HG03354 (cell line): ENCODE results near the gene NOTCH1.

ENCODE experiments used
- ATAC-seq: cut with Tn5 transposase; IDR thresholded peaks from one replicate; pipeline ENCODE4 v1.9.1; 2021; ENCODE audit warnings: mild to moderate bottlenecking; ENCODE audit not compliant: unreplicated experiment, poor library complexity, severe bottlenecking

NOTCH1 gene

DNA sequence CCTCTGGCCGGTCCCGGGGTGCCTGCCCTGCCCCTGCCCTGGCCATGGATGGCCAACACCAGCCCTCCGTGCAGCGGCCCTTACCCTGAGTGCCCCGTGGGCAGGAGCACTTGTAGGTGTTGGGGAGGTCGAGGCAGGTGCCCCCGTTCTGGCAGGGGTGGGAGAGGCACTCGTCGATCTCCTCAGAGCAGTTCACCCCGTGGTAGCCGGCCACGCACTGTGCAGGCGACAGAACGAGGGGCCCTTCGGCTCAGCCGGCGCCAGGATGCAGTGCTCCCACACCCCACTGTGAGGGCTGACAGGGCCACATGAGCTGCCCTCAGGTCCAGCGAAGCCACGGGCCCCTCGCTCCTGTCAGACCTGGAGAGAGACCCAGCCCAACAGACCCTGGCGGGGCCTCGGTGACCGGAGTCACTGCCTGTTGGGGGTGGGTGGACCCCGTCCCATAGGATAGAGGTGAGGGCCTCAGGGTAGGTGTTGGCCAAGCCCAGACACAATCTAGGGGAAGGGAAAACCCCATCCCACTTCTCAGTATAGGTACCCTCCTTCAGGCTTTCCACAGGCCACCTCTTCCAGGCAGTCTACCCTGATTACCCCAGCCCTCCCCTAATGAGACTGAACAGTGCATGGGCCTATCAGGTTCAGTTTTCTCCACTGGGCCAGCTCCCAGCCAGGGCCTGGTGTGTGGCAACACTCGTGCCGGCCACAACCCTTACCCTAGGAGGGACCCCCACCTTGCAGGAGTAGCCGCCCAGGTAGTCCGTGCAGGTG is 38.4 kb downstream of the NOTCH1 start:
- no peak for ATAC-seq

DNA sequence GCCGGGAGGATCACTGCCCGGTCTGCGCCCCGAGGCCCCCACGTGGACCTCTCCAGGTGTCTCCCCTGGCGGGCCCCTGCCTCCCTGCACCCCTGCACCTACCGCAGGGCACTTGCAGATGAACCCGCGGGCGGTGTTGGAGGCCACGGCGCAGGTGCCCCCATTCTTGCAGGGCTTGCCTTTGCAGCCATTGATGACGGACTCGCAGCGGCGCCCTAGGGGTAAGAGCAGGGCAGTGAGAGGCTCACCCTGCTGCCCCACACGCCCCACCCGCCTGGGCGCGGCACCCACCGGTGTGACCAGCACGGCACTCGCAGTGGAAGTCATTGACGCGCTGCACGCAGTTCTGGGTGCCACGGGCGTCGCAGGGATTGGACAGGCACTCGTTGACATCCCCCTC is 39.4 kb downstream of the NOTCH1 start:
- ATAC-seq = no peak

DNA sequence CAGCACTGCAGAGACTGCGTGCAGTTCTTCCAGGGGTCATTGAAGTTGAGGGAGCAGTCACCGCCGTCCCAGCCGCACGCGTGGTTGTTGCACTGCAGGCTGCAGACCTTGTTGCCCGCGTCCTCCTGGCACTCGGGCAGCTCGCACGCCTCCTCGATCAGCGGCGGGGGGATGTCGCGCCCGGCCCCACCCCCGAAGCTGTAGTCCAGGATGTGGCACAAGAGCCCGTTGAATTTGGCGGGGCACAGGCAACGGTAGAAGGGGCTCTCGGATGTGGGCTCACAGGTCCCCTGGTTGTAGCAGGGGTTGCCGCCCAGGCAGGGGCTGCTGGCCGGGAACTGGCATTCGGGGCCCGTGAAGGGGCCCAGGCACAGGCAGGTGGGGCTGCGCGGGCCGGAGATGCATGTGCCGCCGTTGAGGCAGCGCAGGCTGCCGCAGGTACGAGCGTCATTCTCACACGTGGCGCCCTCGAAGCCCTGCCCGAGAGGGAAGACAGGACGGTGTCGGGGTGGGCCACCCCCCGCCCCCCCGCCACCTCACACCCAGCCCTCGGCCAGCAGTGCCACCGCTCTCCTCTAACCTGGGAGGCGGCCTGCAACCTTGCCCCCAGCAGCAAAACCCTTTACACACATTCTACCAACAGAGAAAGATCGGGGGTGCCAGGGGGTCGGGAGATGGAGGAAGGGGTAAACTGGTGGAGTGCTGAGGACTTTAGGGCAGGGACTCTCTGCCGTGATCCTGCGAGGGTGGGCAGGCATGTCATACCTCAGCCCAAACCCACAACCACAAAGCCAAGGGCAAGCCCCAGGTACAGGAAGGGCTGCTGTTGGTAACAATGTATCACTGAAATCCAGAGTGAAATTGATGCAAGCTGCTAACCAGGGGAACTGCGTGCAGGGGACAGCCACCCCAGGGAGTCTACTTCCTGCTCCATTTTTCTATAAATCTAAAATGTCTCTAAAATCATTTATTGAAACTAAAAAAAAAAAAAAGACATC is 40.1 kb downstream of the NOTCH1 start:
- ATAC-seq = no peak

DNA sequence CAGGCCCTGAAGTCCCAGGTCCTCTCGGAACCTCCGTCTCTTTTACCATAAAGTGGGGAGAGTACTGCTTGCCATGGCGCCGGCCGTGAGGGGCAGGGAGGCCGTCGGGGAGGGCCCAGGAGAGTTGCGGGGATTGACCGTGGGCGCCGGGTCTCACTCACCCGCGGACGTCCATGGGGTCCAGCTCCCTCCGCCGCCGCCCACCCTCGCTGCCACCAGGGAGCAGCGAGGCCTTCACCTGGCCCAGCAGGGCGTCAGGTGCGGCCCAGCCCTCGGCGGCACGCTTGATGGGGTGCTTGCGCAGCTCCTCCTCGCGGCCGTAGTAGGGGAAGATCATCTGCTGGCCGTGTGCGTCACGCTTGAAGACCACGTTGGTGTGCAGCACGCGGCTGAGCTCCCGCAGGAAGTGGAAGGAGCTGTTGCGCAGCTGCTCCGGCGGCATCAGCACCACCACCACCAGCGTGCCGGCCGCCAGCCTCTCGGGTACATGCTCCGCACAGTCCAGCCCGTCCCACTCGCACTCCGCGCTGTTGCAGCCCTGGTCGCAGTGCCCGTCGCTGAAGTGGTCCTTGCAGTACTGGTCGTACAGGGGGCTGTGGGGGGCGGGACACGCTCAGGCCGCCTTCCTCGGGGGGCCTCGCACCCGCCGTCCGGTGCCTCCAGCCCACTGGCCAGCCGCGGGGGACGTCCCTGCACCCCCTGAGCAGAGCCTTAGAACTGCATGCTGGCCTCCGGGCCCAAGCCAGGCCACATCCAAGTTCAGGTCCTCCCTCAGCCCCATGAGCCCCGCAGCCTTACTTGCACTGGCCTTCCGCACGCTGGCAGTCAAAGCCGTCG is 41.1 kb downstream of the NOTCH1 start:
- ATAC-seq = no peak

DNA sequence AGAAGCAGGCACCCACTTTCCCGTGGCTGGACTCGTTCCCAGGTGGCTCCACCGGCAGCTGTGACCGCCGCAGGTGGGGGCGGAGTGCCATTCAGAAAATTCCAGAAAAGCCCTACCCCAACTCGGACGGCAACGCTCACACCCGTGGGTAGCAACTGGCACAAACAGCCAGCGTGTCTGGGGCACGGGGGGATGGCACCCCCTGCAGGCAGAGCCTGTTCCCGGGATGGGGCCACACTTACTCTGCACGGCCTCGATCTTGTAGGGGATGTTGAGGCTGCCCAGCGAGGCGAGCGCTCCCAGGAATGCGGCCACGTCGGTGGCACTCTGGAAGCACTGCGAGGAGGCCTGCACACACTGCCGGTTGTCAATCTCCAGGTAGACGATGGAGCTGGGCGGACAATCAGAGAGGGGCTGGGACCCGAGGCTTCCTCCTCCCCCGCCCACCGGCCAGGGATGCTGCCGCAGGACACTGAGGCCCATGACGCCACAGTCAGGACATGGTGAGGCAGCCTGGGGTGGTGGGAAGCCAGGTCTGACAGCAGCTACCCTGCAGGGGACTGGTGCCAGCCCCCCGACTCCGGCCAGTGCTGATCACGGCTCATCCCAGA is 42.8 kb downstream of the NOTCH1 start:
- ATAC-seq = no peak

DNA sequence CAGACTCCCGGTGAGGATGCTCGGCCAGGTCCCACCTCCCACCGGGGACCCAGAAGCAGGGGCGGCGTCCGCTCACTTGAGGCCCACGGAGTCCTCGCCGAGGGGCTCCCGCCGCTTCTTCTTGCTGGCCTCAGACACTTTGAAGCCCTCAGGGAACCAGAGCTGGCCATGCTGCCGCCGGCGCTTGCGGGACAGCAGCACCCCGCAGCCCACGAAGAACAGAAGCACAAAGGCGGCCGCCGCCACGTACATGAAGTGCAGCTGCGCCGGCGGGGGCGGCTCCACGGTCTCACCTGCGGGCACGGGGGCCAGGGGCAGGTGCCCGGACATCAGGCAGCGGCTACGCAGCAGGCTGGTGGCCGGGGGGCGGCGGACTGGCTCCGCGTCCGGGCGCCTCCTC is 43.7 kb downstream of the NOTCH1 start:
- no peak for ATAC-seq

DNA sequence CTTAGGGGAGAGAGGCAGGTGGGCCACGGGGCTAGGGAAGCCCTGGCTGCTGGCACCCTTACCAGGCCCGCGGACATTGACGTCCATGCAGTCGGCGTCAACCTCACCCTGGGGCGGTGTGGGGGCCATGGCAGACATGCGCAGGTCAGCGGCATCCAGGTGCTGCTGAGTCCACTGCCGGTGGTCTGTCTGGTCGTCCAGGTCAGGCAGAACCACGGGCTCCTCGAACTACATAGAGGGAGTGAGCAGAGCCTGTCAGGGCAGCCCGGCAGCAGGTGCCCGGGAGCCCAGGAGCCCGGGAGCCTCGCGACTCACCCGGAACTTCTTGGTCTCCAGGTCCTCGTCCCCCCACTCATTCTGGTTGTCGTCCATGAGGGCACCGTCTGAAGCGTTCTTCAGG is 44.2 kb downstream of the NOTCH1 start:
- no peak for ATAC-seq

DNA sequence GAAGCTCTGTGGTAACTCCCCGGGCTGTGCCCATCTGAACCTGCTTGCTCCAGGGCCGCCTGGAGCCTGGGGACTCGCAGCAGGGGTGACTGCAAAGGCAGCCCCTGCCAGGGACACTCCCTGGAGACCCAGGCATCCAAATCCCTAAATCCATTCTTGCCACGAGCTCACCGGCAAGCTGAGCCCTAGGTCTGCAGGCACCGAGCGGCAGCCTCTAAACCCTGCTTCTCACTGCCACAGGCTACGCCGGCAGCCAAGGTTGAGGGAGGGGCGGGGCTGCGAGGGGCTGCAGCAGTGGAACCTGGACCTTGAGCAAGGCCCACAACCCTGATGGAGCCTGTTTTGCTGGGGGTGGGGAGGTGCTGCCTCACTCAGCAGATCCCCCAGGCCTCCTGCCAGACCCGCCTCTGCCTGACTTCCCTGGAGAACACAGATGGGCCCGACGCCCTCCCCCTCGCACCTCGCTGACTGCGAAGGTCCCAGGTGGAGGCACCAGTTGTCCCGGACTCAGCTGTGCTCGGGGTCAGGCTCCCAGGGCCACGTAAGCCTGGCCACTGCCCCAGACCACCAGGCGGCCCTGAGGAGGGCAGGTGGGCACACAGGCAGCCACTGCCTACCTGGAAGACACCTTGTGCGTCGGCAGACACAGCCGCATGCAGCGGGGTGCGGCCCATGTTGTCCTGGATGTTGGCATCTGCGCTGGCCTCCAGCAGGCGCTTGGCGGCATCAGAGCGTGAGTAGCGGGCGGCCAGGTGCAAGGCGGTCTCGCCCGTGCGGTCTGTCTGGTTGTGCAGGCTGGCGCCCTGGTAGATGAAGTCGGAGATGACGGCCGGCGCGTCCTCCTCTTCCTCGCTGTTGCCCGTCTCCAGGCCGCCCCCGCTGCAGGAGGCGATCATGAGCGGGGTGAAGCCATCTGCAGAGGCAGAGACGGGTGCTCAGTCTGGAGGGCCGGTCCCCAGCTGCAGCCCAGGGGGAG is 45.6 kb downstream of the NOTCH1 start:
- ATAC-seq = no peak

DNA sequence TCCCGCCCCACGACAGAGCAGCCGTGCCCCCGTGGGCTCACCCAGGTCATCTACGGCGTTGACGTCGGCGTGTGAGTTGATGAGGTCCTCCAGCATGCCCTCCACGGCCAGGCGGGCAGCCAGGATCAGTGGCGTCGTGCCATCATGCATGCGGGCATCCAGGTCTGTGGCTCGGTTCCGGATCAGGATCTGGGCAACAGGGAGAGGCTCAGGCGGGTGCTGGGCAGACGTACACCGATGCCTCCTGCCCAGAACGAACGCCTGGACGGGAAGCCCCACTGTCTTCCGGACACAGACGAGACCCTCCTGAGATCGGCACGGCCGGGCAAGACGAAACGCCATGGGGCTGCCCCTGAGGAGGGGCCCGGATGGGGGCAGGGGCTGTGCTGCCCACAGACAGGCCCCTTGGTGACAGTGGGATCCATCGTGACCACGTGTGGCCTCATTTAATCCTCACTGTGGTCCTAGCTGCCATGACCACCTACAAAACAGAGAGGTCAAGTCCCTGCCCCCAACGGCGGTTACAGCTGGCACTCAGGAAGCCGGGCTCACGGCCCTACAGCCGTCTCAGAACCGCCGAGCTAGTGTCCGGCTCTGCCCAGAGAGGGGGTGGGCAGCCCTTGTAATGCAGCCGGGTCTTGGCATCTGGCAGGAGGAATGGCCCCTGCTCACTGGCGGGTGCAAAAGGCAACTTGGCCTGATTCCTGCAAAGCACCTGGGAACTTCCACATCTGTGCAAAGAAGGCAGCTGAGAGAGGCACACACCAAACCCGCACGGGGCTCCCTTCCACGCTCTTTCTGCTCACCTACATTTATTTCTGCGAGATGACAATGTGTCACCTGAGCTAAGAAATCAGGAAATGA is 46.5 kb downstream of the NOTCH1 start:
- no peak for ATAC-seq

DNA sequence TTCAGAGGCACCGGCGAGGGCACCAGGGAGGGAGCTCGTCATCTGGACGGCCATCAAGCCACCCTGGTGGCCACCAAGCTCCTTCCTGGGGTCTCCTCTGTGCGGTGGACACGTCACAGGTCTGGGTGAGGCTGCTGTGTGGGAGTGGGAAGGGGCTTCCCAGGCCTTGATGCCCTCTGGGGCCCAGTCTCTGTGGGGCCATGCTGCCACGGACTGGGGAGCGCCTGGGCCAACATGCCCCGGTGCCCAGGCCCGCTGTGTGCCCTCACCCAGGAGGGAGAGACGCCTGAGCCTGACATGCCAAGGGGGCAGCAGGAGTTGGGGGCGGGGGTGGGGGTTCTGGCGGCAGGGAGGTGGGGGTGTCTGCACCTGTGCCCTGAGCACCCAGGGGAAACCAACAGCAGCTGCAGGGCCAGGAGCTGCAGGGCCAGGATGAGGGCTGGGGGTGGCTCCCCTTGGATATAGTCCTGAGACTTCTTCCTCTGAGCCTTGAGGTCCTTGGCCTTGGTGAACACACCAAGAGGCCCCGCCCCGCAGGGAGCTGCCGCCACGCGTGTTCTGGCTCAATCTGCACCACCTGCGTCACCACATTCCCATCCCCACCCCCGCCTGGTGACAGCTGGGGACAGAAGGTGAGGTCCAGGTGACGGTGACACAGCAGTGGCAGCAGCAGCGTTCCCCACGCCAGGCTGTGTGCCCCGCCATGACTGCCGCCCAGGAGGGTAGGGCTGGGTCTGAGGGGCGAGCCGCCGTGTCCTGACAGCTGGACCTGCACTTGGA is 47.7 kb downstream of the NOTCH1 start:
- ATAC-seq = no peak

DNA sequence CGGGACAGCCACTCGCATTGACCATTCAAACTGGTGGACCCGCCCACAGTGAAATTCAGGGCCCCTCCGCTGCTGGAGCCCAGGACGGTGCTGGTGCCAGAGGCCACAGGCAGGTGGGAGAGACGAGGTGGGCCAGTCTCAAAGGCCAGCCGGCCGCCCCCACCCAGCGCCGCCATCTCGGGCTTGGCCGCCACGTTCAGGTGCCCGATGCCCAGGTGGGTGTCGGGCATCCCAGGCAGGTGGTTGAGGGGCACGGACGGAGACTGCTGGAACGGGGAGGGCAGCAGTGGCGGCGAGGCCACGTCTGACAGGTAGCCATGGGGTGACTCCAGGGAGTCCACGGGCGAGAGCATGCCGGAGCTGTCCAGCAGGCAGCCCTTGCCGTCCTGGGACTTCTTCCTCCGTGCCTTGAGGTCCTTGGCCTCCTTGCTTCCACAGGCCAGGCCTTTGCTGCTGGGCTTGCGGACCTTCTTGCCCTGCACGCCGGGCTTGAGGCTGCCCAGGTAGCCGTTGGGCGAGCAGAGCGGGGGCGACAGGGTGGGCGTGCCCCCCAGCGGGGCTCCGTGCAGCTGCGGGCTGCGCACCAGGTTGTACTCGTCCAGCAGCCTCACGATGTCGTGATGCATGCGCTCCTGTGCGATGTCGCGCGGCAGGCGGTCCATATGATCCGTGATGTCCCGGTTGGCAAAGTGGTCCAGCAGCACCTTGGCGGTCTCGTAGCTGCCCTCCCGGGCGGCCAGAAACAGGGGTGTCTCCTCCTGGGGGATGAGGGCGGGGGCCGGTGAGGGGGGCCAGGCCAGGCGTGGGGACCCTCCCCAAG is 48.8 kb downstream of the NOTCH1 start:
- ATAC-seq = no peak

DNA sequence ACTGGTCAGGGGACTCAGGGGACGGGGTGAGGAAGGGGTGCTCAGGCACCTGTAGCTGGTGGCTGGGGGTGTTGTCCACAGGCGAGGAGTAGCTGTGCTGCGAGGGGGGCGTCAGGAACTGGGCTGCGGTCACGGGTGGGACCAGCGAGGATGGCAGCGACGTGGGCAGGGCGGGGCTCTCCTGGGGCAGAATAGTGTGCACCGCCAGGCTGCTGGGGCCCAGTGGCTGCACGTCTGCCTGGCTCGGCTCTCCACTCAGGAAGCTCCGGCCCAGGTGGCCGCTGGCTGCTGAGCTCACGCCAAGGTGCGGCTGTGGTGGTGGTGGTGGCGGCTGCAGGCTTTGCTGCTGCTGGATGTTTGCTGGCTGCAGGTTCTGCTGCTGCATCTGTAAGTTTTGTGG is 49.7 kb downstream of the NOTCH1 start:
- no peak for ATAC-seq

DNA sequence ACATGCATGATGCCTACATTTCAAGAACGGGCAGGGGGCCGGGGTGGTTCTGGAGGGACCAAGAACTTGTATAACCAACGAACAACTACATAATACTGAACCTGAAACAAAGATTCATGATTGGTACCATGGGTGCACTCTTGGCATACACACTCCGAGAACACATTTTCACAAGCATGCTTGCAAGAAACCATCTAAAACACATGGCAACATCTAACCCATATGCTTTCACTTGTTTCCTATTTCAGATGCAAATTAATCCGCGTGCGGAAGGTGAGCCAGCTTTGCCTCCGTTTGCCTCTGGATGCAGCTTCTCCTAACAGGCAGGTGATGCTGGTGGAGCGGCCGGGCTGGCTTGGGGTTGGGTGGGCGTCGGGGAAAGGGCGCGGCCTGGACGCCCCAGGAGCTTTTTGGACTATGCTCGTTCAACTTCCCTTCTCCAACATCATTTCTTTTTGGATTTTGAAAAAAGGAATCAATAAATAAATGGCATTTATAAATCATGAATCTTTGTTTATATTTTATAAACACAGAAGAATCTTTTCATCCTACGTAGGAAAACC is 50.5 kb downstream of the NOTCH1 start:
- ATAC-seq = no peak

DNA sequence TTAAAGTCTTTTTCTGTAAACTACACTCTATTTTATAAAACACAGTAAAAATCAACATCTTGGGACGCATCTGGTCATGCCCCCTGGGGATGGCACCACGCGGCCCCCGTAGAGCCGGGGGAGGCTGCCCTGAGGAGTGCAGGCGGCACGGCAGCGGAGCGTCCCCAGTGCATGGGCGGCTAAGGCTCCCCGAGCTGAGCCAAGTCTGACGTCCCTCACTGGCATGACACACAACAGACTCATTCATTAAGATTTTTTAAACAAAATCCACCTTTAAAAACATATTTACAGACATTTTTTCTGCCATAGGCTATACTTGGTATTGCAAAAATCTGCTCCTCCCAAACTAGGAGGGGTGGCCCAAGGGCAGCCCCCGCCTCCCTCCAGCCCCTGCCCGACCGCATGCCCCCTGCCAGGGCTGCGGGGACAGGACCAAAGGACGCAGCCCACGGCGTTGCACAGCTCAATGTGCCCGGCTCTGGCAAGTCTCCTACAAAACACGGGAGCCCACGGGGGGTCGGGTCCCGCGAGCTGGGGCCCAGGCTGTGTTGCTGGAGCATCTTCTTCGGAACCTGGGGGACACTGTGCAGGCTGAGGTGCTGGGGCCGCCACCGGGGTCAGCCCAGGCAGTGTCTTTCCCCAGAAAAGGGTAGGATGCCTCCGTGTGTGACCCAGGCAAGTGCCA is 51.2 kb downstream of the NOTCH1 start:
- no peak for ATAC-seq

DNA sequence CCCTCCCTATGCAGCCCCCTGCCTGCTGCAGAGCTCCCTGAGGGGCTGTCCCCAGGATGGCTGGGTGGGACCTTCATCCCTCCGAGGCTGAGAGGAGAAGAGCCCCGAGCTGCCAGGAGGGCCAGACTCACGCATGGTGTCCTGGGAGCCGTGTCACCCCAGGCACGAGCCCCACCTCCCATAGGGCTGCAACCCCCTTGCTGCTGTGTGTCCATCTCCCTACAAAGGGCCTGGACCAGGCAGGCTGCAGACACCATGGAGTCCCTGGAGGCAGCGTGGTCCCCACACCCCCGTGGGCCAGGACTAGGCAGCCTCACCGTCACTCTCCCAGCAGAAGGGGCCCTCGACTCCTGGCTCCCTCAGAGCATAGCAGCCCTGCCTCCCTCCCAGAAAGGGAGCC is 51.8 kb downstream of the NOTCH1 start:
- ATAC-seq = no peak
